HG03571 (cell line): ENCODE data around the gene EXOSC3.
"Not testable (repeated sequence)": the region's sequence is repeated elsewhere in the genome, so short reads cannot be mapped to it uniquely, and the experiment has no call there.

ENCODE experiments used
- ATAC-seq: cut with Tn5 transposase; IDR thresholded peaks from one replicate; pipeline ENCODE4 v1.9.1; 2021; ENCODE audit not compliant: unreplicated experiment

The EXOSC3 gene

DNA sequence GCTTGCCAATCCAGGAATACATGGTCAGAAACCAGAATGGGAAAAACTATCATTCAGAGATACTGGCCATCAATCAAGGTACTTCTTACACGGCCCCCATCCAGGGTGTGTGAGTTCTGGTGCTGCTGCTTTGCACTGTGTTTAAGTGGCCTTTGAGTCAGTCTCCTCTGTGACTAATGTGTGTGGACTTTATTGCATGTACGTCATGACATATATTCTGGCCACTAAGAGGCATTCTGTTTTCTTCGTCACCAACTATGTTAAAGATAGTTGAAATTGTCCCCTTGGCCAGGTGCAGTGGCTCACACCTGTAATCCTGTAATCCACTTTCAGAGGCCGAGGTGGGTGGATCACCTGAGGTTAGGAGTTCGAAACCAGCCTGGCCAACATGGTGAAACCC, 8.5 kb downstream of the EXOSC3 start:
- no peak for ATAC-seq

GRCh38 chr9:37775216-37775919, 9.5 kb downstream of the EXOSC3 start:
- no peak for ATAC-seq

- no peak for ATAC-seq
Measured at GRCh38 chr9:37769995-37770394, 14.9 kb downstream of the EXOSC3 start.

DNA sequence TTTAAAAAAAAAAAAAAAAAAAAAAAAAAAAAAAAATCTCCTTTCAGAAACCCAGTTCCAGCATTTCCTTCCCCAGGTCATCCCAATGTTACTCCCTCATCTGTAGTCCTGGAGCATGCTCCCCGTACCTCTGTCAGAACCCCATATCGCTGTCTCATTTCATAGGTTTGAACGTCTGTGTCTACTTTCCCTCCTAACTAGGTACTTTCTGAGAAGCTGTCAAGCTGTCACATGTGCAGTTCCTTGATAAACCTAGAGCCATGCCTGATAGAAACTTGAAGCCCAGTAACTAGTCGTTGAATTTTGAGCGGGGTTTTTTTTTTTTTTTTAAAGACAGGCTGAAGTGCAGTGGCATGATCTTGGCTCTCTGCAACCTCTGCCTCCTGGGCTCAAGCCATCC, 15.6 kb downstream of the EXOSC3 start:
- ATAC-seq = no peak

GRCh38 chr9:37765263-37765662, 19.6 kb downstream of the EXOSC3 start:
- not testable (repeated sequence) for ATAC-seq

DNA sequence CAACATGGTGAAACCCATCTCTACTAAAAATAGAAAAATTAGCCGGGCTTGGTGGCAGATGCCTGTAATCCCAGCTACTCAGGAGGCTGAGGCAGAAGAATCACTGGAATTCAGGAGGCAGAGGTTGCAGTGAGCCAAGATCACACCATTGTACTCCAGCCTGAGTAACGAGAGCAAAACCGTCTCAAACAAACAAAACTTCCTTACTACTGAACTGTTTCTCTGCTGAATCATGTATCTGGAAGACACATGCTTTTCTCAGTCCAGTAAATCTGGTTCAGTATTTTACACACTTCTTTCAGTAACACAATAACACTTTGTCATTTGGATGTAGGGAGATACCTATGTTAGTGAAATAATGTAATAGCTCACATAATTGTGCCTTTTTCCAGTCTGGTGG, 23.4 kb downstream of the EXOSC3 start:
- ATAC-seq = no peak

GRCh38 chr9:37760416-37761161, 24.3 kb downstream of the EXOSC3 start:
- ATAC-seq = no peak

DNA sequence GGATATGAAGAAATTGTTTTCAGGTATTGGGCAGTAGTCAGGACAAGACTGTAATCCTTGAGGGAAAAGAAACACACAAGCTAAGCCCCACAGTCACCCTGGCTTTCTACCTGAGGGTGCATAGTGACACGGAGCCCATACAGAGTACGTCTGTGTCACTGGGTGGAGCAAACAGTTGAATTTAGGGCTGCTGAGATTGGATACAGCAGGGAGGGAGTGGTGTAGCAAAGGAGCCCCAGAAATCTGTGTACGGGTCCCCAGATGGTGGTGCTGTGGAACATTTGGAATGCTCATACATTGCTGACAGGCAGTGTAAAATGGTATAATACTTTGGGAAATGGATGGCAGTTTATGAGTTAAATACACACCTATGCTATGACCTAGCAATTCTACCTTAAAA, 26.1 kb downstream of the EXOSC3 start:
- no peak for ATAC-seq

DNA sequence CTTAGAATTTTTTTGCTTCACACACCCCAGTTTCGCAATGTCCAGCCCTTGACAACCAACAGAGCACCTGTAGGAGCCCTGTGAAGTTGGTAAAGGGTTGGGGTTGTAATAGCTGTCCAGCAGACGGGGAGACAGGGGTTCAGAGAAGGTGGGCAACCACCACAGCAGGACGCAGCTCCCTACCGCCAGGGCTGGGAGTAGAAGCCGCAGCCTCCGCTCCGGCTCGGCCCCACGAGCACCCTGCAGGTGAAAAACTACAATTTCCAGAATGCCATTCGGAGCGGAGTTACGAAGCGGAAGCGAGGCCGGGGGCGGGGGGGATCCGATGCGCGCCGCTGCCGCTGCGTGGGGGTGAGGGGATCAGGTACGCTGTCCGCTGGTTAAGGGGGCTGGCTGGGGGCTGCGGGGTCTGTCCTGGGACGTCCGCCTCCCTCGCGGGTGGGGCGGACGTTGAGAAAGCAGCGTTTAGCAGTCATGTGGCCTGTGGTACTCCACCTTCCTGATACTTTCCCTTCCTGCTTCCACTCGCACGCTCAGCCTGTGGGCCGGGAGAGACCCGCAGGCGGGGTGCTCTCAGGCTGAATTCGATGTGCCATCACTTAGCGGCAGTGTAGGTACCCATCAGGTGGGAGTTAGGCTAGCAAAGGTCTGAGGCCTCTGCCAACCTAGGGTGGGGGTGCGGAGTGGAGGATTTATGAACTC, 31.2 kb downstream of the EXOSC3 start, which contains the start of gene TRMT10B:
TSS of gene TRMT10B (plus strand) at position 317 of the 702 bp plus-strand sequence. CDS start 8,127 bp downstream, outside the sequence.
- ATAC-seq = peak; percentile 86

DNA sequence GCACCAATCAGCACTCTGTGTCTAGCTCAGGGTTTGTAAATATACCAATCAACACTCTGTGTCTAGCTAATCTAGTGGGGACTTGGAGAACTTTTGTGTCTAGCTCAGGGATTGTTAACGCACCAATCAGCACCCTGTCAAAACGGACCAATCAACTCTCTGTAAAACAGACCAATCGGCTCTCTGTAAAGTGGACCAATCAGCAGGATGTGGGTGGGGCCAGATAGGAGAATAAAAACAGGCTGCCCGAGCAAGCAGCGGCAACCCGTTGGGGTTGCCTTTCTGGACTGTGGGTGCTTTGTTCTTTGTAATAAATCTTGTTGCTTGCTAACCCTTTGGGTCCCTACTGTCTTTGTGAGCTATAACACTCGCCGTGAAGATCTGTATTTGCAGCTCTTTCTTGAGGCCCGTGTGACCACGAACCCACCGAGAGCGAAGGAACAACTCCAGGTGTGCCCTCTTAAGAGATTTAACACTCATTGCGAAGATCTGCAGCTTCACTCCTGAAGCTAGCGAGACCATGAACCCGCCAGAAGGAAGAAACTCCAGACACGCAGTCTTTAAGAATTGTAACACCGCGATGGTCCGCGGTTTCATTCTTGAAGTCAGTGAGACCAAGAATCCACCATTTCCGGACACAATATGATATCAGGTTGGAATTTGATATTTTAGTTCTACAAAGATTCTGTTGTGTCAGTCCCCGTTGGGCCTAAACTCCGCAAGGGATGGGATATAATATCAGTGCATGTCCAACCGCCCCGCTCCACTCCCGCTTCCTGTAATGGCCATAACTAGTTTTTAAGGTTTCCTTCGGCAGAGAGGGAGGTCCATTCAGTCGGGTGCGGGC, 32.0 kb downstream of the EXOSC3 start:
- ATAC-seq = no peak

DNA sequence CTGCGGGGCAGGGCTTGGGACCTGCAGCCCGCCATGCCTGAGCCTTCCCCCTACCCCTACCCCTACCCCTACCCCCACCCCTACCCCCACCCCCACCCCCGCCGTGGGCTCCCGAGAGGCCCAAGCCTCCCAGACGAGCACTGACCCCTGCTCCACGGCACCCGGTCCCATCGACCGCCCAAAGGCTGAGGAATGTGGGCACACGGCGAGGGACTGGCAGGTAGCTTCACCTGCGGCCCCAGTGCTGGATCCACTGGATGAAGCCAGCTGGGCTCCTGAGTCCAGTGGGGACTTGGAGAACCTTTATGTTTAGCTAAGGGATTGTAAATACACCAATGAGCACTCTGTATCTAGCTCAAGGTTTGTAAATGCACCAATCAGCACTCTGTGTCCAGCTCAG, 32.8 kb downstream of the EXOSC3 start:
- ATAC-seq = not testable (repeated sequence)

- ATAC-seq = not testable (repeated sequence)
Measured at GRCh38 chr9:37751704-37752103, 33.2 kb downstream of the EXOSC3 start.

GRCh38 chr9:37751186-37751585, 33.7 kb downstream of the EXOSC3 start:
- no peak for ATAC-seq

DNA sequence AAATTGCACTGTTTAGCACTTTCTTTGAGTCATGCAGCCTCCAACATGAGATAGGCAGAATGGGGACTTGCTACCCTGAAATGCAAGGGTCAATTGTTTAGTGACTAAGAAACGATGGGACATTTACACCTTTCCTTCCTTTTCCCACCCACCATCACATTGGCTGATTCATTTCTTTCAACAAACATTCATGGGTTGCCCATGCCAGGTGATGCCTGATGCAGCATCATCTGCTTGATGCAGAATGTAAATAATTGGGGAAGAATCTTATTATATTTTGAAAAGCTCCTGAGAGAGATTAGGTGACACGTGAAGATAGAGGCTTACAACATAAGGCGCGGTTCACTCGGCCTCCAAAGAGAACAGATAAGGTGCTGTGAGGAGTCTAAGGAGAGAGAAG, 35.7 kb downstream of the EXOSC3 start:
- no peak for ATAC-seq

GRCh38 chr9:37747271-37747753, 37.6 kb downstream of the EXOSC3 start:
- ATAC-seq = no peak

- ATAC-seq = no peak
Measured at GRCh38 chr9:37746448-37747270, 38.2 kb downstream of the EXOSC3 start.

GRCh38 chr9:37745970-37746369, 38.9 kb downstream of the EXOSC3 start:
- ATAC-seq = no peak

DNA sequence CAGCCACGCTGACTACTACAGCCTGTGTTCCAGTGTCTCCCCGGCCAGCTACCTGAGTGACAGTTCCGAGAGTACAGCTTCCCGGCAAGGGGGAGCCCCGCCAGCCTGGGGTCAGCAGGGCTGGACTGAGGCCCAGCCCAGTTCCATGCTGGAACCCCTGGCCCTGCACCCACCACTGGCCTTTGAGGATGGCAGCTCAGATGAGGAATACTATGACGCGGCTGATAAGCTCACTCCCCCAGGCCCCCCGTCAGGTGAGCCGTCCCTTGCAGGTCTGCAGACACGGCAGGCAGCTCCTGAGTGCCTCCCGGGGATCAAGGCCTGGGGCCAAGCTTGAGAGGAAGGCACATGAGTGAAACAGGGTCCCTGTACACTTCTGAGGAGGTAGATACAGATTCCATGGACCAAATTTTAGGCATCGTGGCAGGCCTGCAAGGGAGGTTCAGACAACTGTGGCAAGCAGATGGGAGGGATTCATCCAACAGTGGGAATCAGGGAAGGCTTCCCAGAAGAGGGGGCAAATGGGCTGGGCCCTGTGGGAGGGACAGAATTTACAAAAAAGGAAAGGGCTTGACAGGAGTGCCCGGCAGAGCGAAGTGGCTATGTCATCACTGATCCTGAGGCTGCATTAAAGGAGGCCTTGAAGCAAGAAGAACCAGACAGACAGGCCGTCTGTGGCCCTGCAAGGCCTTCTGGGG, 44.1 kb downstream of the EXOSC3 start:
- ATAC-seq = no peak

DNA sequence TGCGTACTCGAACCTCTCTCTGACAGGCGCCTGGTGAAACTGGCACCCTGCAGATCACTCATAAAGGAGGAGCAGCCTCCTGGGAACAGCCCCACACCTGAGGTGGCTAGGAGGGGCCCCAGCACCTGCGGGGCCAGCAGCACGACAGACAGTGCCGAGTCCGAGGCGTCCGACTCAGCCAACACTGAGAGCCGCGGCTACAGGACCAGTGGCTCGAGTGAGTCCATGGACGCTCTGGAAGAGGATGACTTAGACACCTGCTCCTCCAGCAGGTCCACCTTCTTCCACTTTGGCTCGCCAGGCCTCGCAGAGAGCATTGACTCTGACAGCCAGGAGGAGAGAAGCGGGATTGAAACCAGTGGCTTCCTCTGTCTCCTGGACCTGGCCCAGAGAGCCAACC, 44.7 kb downstream of the EXOSC3 start:
- no peak for ATAC-seq
